Measurements from ENCODE around the gene FAM227A.
"Not testable (repeated sequence)": the region's sequence is repeated elsewhere in the genome, so short reads cannot be mapped to it uniquely, and the experiment has no call there.

FAM227A gene

GRCh38 chr22:38645430-38645829 lies 10.8 kb downstream of the FAM227A start:
- H3K36me3 Mint-ChIP-seq (ENCODE audit: insufficient read depth): no peaks in the 10 kb centered on the region
- no peaks in the 10 kb centered on the region for H3K4me1 Mint-ChIP-seq (ENCODE audit: low read depth in 2 of 2)
- H3K9me3 Mint-ChIP-seq: no peaks in the 10 kb centered on the region
- no peak overlapping the region for H3K27ac Mint-ChIP-seq
- DNase-seq (no peak), ATAC-seq (replicated peaks) (no peak)
- H3K27me3 Mint-ChIP-seq: peaks cover 25 to 33% of the 10 kb centered on the region in 2 donors
- no peak overlapping the region for H3K4me3 Mint-ChIP-seq

GRCh38 chr22:38644245-38644644 lies 11.9 kb downstream of the FAM227A start:
- H3K9me3 Mint-ChIP-seq; H3K4me3 Mint-ChIP-seq; H3K4me1 Mint-ChIP-seq (ENCODE audit: low read depth in 2 of 2); H3K27ac Mint-ChIP-seq; ATAC-seq (replicated peaks); DNase-seq; H3K36me3 Mint-ChIP-seq (ENCODE audit: insufficient read depth): not testable (repeated sequence)
- H3K27me3 Mint-ChIP-seq: peaks cover 28 to 38% of the 10 kb centered on the region in 2 donors

- Mint-ChIP-seq H3K4me3 (no peak overlapping the region), H3K9me3 (no peaks in the 10 kb centered on the region), H3K36me3 (ENCODE audit: insufficient read depth) (no peaks in the 10 kb centered on the region), H3K4me1 (ENCODE audit: low read depth in 2 of 2) (no peaks in the 10 kb centered on the region), H3K27me3 (peaks cover 21 to 25% of the 10 kb centered on the region in 2 donors), H3K27ac (no peak overlapping the region)
- DNase-seq (no peak), ATAC-seq (replicated peaks) (no peak)
Measured at GRCh38 chr22:38641476-38642040, 14.6 kb downstream of the FAM227A start.

- no peak overlapping the region for H3K4me3 Mint-ChIP-seq
- H3K27ac Mint-ChIP-seq: no peak overlapping the region
- DNase-seq: no peak
- H3K36me3 Mint-ChIP-seq (ENCODE audit: insufficient read depth): peaks cover 2% of the 10 kb centered on the region
- peaks cover 21 to 25% of the 10 kb centered on the region in 2 donors for H3K27me3 Mint-ChIP-seq
- no peaks in the 10 kb centered on the region for H3K9me3 Mint-ChIP-seq
- no peak for ATAC-seq (replicated peaks)
- H3K4me1 Mint-ChIP-seq (ENCODE audit: low read depth in 2 of 2): no peaks in the 10 kb centered on the region
Measured at GRCh38 chr22:38638728-38639127, 17.5 kb downstream of the FAM227A start.

- H3K4me3 Mint-ChIP-seq: no peak overlapping the region
- H3K36me3 Mint-ChIP-seq (ENCODE audit: insufficient read depth): peaks cover 2% of the 10 kb centered on the region
- H3K27me3 Mint-ChIP-seq: peaks cover 21 to 26% of the 10 kb centered on the region in 2 donors
- H3K9me3 Mint-ChIP-seq: no peaks in the 10 kb centered on the region
- H3K4me1 Mint-ChIP-seq (ENCODE audit: low read depth in 2 of 2): no peaks in the 10 kb centered on the region
- H3K27ac Mint-ChIP-seq: no peak overlapping the region
- DNase-seq (no peak), ATAC-seq (replicated peaks) (no peak)
Measured at GRCh38 chr22:38638216-38638615, 18.0 kb downstream of the FAM227A start.

GRCh38 chr22:38632528-38632927 lies 23.7 kb downstream of the FAM227A start:
- ATAC-seq (replicated peaks): no peak
- Mint-ChIP-seq H3K27ac (peak overlapping the region in 1 of 2 donors; percentile 4), H3K4me1 (ENCODE audit: low read depth in 2 of 2) (peaks cover 10 to 11% of the 10 kb centered on the region in 2 donors), H3K36me3 (ENCODE audit: insufficient read depth) (peaks cover 2% of the 10 kb centered on the region), H3K4me3 (no peak overlapping the region), H3K9me3 (no peaks in the 10 kb centered on the region), H3K27me3 (peaks cover 21 to 32% of the 10 kb centered on the region in 2 donors)
- no peak for DNase-seq

GRCh38 chr22:38631724-38632123 lies 24.5 kb downstream of the FAM227A start:
- H3K9me3 Mint-ChIP-seq: no peaks in the 10 kb centered on the region
- H3K27me3 Mint-ChIP-seq: peaks cover 21 to 32% of the 10 kb centered on the region in 2 donors
- peak overlapping the region; percentile 4 to 5 for H3K27ac Mint-ChIP-seq
- peak; percentile 45 for ATAC-seq (replicated peaks)
- peaks cover 2% of the 10 kb centered on the region for H3K36me3 Mint-ChIP-seq (ENCODE audit: insufficient read depth)
- no peak for DNase-seq
- peaks cover 10 to 11% of the 10 kb centered on the region in 2 donors for H3K4me1 Mint-ChIP-seq (ENCODE audit: low read depth in 2 of 2)
- no peak overlapping the region for H3K4me3 Mint-ChIP-seq

GRCh38 chr22:38629108-38629507 lies 27.1 kb downstream of the FAM227A start:
- Mint-ChIP-seq H3K27me3 (peaks cover 21 to 32% of the 10 kb centered on the region in 2 donors), H3K27ac (no peak overlapping the region), H3K4me1 (ENCODE audit: low read depth in 2 of 2) (peaks cover 10 to 11% of the 10 kb centered on the region in 2 donors), H3K4me3 (no peak overlapping the region), H3K9me3 (no peaks in the 10 kb centered on the region), H3K36me3 (ENCODE audit: insufficient read depth) (no peaks in the 10 kb centered on the region)
- DNase-seq (no peak), ATAC-seq (replicated peaks) (no peak)

- no peak overlapping the region for H3K4me3 Mint-ChIP-seq
- H3K36me3 Mint-ChIP-seq (ENCODE audit: insufficient read depth): no peaks in the 10 kb centered on the region
- peaks cover 10 to 11% of the 10 kb centered on the region in 2 donors for H3K4me1 Mint-ChIP-seq (ENCODE audit: low read depth in 2 of 2)
- ATAC-seq (replicated peaks): no peak
- peak overlapping the region in 1 of 2 donors; percentile 26 for H3K27ac Mint-ChIP-seq
- peaks cover 21 to 32% of the 10 kb centered on the region in 2 donors for H3K27me3 Mint-ChIP-seq
- DNase-seq: no peak
- no peaks in the 10 kb centered on the region for H3K9me3 Mint-ChIP-seq
Measured at GRCh38 chr22:38628444-38628843, 27.7 kb downstream of the FAM227A start.

GRCh38 chr22:38623351-38623750 lies 32.8 kb downstream of the FAM227A start:
- DNase-seq (no peak), ATAC-seq (replicated peaks) (no peak)
- H3K36me3 Mint-ChIP-seq (ENCODE audit: insufficient read depth): no peaks in the 10 kb centered on the region
- no peak overlapping the region for H3K27ac Mint-ChIP-seq
- H3K9me3 Mint-ChIP-seq: peaks cover 0 to 3% of the 10 kb centered on the region in 2 donors
- no peaks in the 10 kb centered on the region for H3K4me1 Mint-ChIP-seq (ENCODE audit: low read depth in 2 of 2)
- H3K27me3 Mint-ChIP-seq: peaks cover 8 to 16% of the 10 kb centered on the region in 2 donors
- no peak overlapping the region for H3K4me3 Mint-ChIP-seq

GRCh38 chr22:38618682-38619081 lies 37.5 kb downstream of the FAM227A start:
- no peak for ATAC-seq (replicated peaks)
- peaks cover 40 to 55% of the 10 kb centered on the region in 2 donors for H3K27me3 Mint-ChIP-seq
- no peak for DNase-seq
- no peaks in the 10 kb centered on the region for H3K4me1 Mint-ChIP-seq (ENCODE audit: low read depth in 2 of 2)
- no peak overlapping the region for H3K4me3 Mint-ChIP-seq
- H3K9me3 Mint-ChIP-seq: peaks cover 0 to 7% of the 10 kb centered on the region in 2 donors
- H3K27ac Mint-ChIP-seq: no peak overlapping the region
- no peaks in the 10 kb centered on the region for H3K36me3 Mint-ChIP-seq (ENCODE audit: insufficient read depth)

GRCh38 chr22:38618258-38618657 lies 37.9 kb downstream of the FAM227A start:
- ATAC-seq (replicated peaks) (no peak), DNase-seq (no peak)
- H3K27ac Mint-ChIP-seq: no peak overlapping the region
- H3K27me3 Mint-ChIP-seq: peaks cover 40 to 55% of the 10 kb centered on the region in 2 donors
- H3K4me1 Mint-ChIP-seq (ENCODE audit: low read depth in 2 of 2): no peaks in the 10 kb centered on the region
- no peaks in the 10 kb centered on the region for H3K36me3 Mint-ChIP-seq (ENCODE audit: insufficient read depth)
- peaks cover 0 to 7% of the 10 kb centered on the region in 2 donors for H3K9me3 Mint-ChIP-seq
- H3K4me3 Mint-ChIP-seq: no peak overlapping the region

- peaks cover 40 to 55% of the 10 kb centered on the region in 2 donors for H3K27me3 Mint-ChIP-seq
- not testable (repeated sequence) for DNase-seq; H3K4me1 Mint-ChIP-seq (ENCODE audit: low read depth in 2 of 2); H3K4me3 Mint-ChIP-seq; H3K27ac Mint-ChIP-seq; H3K36me3 Mint-ChIP-seq (ENCODE audit: insufficient read depth); H3K9me3 Mint-ChIP-seq; ATAC-seq (replicated peaks)
Measured at GRCh38 chr22:38615064-38615405, 41.2 kb downstream of the FAM227A start.

GRCh38 chr22:38614332-38615063 lies 41.7 kb downstream of the FAM227A start:
- peaks cover 40 to 52% of the 10 kb centered on the region in 2 donors for H3K27me3 Mint-ChIP-seq

More at GRCh38 chr22:38614332-38615063, 41.7 kb downstream of the FAM227A start:
- H3K36me3 Mint-ChIP-seq (ENCODE audit: insufficient read depth): no peaks in the 10 kb centered on the region
- no peak for ATAC-seq (replicated peaks)
- no peaks in the 10 kb centered on the region for H3K4me1 Mint-ChIP-seq (ENCODE audit: low read depth in 2 of 2)
- H3K9me3 Mint-ChIP-seq: peaks cover 0 to 7% of the 10 kb centered on the region in 2 donors
- DNase-seq: no peak
- H3K27ac Mint-ChIP-seq: no peak overlapping the region
- H3K4me3 Mint-ChIP-seq: no peak overlapping the region
